WTC11 (cell line): ENCODE results near the gene ISG20. TPM values are rescaled to one million over a fixed set of nuclear protein-coding genes. Genes with fewer than 3 reads are reported as not detected.
"Not testable (repeated sequence)": the region's sequence is repeated elsewhere in the genome, so short reads cannot be mapped to it uniquely, and the experiment has no call there.

Source experiments
- ATAC-seq: fragments of 200-7000 bp; cut with Tn5 transposase; 2 replicates; pipeline ENCODE4 v1.10.0; 2021; ENCODE audit warnings: mild to moderate bottlenecking, moderate library complexity
- CTCF ChIA-PET: fragments of 300-600 bp; sonication (Branson Sonifier 250); formaldehyde crosslinking; loops from one replicate; lab custom pipeline; 2021; ENCODE audit warnings: antibody characterized with exemption; lab: Charles Lee
- POLR2A ChIA-PET: fragments of 350-600 bp; sonication (Branson Sonifier 250); formaldehyde crosslinking; loops from one replicate; lab custom pipeline; 2021; ENCODE audit warnings: antibody characterized with exemption; lab: Charles Lee
- DNase-seq: peaks from one replicate; pipeline ENCODE4 v3.0.0; 2021; ENCODE audit warnings: low spot score
- H3K27ac Mint-ChIP-seq: 2 replicates; pipeline ENCODE4 v1.8.0; 2021; ENCODE audit warnings: mixed read lengths
- H3K27me3 Mint-ChIP-seq: 2 replicates; pipeline ENCODE4 v1.8.0; 2021; ENCODE audit warnings: low read depth, mild to moderate bottlenecking, moderate library complexity, mixed read lengths
- H3K36me3 Mint-ChIP-seq: 2 replicates; pipeline ENCODE4 v1.8.0; 2021; ENCODE audit warnings: mixed read lengths
- H3K4me1 Mint-ChIP-seq: 2 replicates; pipeline ENCODE4 v1.8.0; 2022; ENCODE audit warnings: mixed read lengths
- H3K4me3 Mint-ChIP-seq: 2 replicates; pipeline ENCODE4 v1.8.0; 2021; ENCODE audit warnings: mild to moderate bottlenecking, moderate library complexity, mixed read lengths
- H3K9me3 Mint-ChIP-seq: 2 replicates; pipeline ENCODE4 v1.8.0; 2021; ENCODE audit warnings: mixed read lengths
- FOXK1 ChIP-seq: sonication (generic); formaldehyde crosslinking; IDR thresholded peaks from 2 replicates; pipeline ENCODE4 v1.8.0; 2022; ENCODE audit warnings: mild to moderate bottlenecking, moderate library complexity, missing genetic modification reagents
- FOXP1 ChIP-seq: sonication (generic); formaldehyde crosslinking; IDR thresholded peaks from 2 replicates; pipeline ENCODE4 v1.8.0; 2022; ENCODE audit warnings: missing genetic modification reagents, mild to moderate bottlenecking, moderate library complexity, borderline replicate concordance
- JUN ChIP-seq: sonication (generic); formaldehyde crosslinking; IDR thresholded peaks from 2 replicates; pipeline ENCODE4 v1.8.0; 2023; ENCODE audit warnings: mild to moderate bottlenecking, missing genetic modification reagents
- MYBL2 ChIP-seq: sonication (generic); formaldehyde crosslinking; IDR thresholded peaks from 2 replicates; pipeline ENCODE4 v1.8.1; 2023; ENCODE audit warnings: mild to moderate bottlenecking, moderate library complexity, missing genetic modification reagents
- NFATC4 ChIP-seq: fragments of 250-450 bp; sonication (Bioruptor Pico); IDR thresholded peaks from 2 replicates; pipeline ENCODE4 v1.9.0; 2021; ENCODE audit warnings: mild to moderate bottlenecking
- NFE2L1 ChIP-seq: sonication (generic); formaldehyde crosslinking; IDR thresholded peaks from 2 replicates; pipeline ENCODE4 v1.8.1; 2023; ENCODE audit warnings: missing genetic modification reagents
- NFYB ChIP-seq: sonication (generic); formaldehyde crosslinking; conservative IDR thresholded peaks from 2 replicates; pipeline ENCODE4 v1.8.0; 2022; ENCODE audit warnings: low read depth, missing genetic modification reagents
- NR2C2 ChIP-seq: sonication (generic); formaldehyde crosslinking; IDR thresholded peaks from 2 replicates; pipeline ENCODE4 v1.8.0; 2022; ENCODE audit warnings: mild to moderate bottlenecking, missing genetic modification reagents
- PRRX2 ChIP-seq: fragments of 250-450 bp; sonication (Bioruptor Pico); IDR thresholded peaks from 2 replicates; pipeline ENCODE4 v1.8.0; 2021; ENCODE audit warnings: mild to moderate bottlenecking
- SMAD3 ChIP-seq: sonication (generic); formaldehyde crosslinking; IDR thresholded peaks from 2 replicates; pipeline ENCODE4 v1.8.0; 2022; ENCODE audit warnings: missing genetic modification reagents, mild to moderate bottlenecking, borderline replicate concordance
- SOX15 ChIP-seq: fragments of 250-450 bp; sonication (Bioruptor Pico); IDR thresholded peaks from 2 replicates; pipeline ENCODE4 v1.9.0; 2021; ENCODE audit warnings: mild to moderate bottlenecking
- ZNF121 ChIP-seq: sonication (generic); formaldehyde crosslinking; IDR thresholded peaks from 2 replicates; pipeline ENCODE4 v1.8.0; 2023; ENCODE audit warnings: missing genetic modification reagents
- ZNF138 ChIP-seq: sonication (generic); formaldehyde crosslinking; conservative IDR thresholded peaks from 2 replicates; pipeline ENCODE4 v1.8.1; 2022; ENCODE audit warnings: mild to moderate bottlenecking, moderate library complexity, missing genetic modification reagents
- total RNA-seq: library from RNA; stranded (reverse); gene quantifications from 3 replicates; pipeline ENCODE4 v1.2.3, GENCODE V29; 2021
- TF ChIP-seq, protein P1 (sequence below): sonication (generic); formaldehyde crosslinking; IDR thresholded peaks from 2 replicates; pipeline ENCODE4 v1.8.0; 2023; ENCODE audit warnings: mild to moderate bottlenecking, missing genetic modification reagents
- TF ChIP-seq, protein P2 (sequence below): sonication (generic); formaldehyde crosslinking; IDR thresholded peaks from 2 replicates; pipeline ENCODE4 v1.8.0; 2022; ENCODE audit warnings: mild to moderate bottlenecking, missing genetic modification reagents
- TF ChIP-seq, protein P3 (sequence below): fragments of 250-450 bp; sonication (Bioruptor Pico); IDR thresholded peaks from 2 replicates; pipeline ENCODE4 v1.8.0; 2021; ENCODE audit warnings: mild to moderate bottlenecking
- TF ChIP-seq, protein P4 (sequence below): fragments of 250-450 bp; sonication (Bioruptor Pico); IDR thresholded peaks from 2 replicates; pipeline ENCODE4 v1.9.0; 2021; ENCODE audit warnings: moderate library complexity, mild to moderate bottlenecking, inconsistent platforms, borderline replicate concordance
- TF ChIP-seq, protein P5 (sequence below): sonication (generic); formaldehyde crosslinking; IDR thresholded peaks from 2 replicates; pipeline ENCODE4 v1.8.1; 2022; ENCODE audit warnings: mild to moderate bottlenecking, moderate library complexity, missing genetic modification reagents
- TF ChIP-seq, protein P6 (sequence below): sonication (generic); formaldehyde crosslinking; IDR thresholded peaks from 2 replicates; pipeline ENCODE4 v1.8.1; 2023; ENCODE audit warnings: mild to moderate bottlenecking, missing genetic modification reagents, moderate library complexity
- TF ChIP-seq, protein P7 (sequence below): sonication (generic); formaldehyde crosslinking; IDR thresholded peaks from 2 replicates; pipeline ENCODE4 v1.8.0; 2022; ENCODE audit warnings: mild to moderate bottlenecking, missing genetic modification reagents
- TF ChIP-seq, protein P8 (sequence below): sonication (generic); formaldehyde crosslinking; IDR thresholded peaks from 2 replicates; pipeline ENCODE4 v1.8.1; 2022; ENCODE audit warnings: low read depth, mild to moderate bottlenecking, moderate library complexity, missing genetic modification reagents, borderline replicate concordance

The ISG20 gene
- total RNA-seq, 1 experiment from 2014 or later: 5.6 TPM

DNA sequence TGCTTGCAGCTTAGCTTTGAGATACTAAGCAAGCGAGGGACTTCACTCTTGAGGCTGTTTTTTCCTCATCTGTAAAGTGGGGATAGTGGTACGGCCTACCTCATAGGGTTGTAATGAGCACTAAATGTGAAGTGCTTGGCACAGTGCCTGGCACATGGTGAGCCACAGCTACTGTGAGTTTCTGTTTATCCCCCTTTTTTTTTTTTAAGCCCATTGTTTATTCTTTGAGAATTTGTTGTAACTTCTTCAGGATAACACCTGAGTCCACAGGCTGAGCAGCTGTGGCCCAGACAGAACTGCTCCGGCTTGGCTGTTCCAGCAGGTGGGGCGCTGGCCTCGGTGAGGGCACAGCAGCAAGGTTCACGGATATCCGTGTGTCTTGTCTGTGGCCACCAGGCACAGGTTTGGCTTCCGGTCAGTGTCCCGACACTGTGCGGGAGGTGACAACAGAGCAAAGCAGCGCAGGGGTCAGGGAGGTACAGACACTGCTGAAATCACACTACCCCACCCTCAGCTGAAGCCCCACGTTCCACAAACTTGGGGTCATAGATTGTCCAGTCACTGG, 7.3 kb upstream of the ISG20 start (continued):
- TF ChIP-seq, protein P1, sequence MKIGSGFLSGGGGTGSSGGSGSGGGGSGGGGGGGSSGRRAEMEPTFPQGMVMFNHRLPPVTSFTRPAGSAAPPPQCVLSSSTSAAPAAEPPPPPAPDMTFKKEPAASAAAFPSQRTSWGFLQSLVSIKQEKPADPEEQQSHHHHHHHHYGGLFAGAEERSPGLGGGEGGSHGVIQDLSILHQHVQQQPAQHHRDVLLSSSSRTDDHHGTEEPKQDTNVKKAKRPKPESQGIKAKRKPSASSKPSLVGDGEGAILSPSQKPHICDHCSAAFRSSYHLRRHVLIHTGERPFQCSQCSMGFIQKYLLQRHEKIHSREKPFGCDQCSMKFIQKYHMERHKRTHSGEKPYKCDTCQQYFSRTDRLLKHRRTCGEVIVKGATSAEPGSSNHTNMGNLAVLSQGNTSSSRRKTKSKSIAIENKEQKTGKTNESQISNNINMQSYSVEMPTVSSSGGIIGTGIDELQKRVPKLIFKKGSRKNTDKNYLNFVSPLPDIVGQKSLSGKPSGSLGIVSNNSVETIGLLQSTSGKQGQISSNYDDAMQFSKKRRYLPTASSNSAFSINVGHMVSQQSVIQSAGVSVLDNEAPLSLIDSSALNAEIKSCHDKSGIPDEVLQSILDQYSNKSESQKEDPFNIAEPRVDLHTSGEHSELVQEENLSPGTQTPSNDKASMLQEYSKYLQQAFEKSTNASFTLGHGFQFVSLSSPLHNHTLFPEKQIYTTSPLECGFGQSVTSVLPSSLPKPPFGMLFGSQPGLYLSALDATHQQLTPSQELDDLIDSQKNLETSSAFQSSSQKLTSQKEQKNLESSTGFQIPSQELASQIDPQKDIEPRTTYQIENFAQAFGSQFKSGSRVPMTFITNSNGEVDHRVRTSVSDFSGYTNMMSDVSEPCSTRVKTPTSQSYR (CRISPR knock-in tag): no peak
- TF ChIP-seq, protein P2, sequence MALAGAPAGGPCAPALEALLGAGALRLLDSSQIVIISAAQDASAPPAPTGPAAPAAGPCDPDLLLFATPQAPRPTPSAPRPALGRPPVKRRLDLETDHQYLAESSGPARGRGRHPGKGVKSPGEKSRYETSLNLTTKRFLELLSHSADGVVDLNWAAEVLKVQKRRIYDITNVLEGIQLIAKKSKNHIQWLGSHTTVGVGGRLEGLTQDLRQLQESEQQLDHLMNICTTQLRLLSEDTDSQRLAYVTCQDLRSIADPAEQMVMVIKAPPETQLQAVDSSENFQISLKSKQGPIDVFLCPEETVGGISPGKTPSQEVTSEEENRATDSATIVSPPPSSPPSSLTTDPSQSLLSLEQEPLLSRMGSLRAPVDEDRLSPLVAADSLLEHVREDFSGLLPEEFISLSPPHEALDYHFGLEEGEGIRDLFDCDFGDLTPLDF (CRISPR knock-in tag): no peak
- TF ChIP-seq, protein P3, sequence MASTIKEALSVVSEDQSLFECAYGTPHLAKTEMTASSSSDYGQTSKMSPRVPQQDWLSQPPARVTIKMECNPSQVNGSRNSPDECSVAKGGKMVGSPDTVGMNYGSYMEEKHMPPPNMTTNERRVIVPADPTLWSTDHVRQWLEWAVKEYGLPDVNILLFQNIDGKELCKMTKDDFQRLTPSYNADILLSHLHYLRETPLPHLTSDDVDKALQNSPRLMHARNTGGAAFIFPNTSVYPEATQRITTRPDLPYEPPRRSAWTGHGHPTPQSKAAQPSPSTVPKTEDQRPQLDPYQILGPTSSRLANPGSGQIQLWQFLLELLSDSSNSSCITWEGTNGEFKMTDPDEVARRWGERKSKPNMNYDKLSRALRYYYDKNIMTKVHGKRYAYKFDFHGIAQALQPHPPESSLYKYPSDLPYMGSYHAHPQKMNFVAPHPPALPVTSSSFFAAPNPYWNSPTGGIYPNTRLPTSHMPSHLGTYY (CRISPR knock-in tag): no peak
- no peak for TF ChIP-seq PRRX2 (CRISPR knock-in tag)
- TF ChIP-seq NR2C2 (CRISPR knock-in tag): no peak
- TF ChIP-seq, protein P4, sequence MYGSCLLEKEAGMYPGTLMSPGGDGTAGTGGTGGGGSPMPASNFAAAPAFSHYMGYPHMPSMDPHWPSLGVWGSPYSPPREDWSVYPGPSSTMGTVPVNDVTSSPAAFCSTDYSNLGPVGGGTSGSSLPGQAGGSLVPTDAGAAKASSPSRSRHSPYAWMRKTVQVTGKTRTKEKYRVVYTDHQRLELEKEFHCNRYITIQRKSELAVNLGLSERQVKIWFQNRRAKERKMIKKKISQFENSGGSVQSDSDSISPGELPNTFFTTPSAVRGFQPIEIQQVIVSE (CRISPR knock-in tag): no peak
- no peak for TF ChIP-seq NFE2L1
- TF ChIP-seq, protein P5, sequence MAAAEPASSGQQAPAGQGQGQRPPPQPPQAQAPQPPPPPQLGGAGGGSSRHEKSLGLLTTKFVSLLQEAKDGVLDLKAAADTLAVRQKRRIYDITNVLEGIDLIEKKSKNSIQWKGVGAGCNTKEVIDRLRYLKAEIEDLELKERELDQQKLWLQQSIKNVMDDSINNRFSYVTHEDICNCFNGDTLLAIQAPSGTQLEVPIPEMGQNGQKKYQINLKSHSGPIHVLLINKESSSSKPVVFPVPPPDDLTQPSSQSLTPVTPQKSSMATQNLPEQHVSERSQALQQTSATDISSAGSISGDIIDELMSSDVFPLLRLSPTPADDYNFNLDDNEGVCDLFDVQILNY (CRISPR knock-in tag): no peak
- no peak for TF ChIP-seq MYBL2 (CRISPR knock-in tag)

DNA sequence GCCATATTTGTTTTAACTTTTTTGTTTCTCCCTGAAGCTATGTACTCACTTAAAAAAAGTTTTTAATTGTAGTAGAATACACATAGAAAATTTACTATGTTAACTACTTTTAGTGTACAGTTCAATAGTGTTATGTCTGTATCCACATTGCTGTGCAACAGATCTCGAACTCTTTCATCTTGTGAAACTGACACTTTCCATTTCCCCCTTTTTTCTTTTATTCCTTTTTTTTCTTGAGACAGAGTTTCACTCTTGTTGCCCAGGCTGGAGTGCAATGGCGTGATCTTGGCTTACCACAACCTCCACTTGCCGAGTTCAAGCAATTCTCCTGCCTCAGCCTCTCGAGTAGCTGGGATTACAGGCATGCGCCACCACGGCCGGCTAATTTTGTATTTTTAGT, 6.0 kb upstream of the ISG20 start:
- H3K4me3 Mint-ChIP-seq, DNase-seq, H3K27me3 Mint-ChIP-seq, POLR2A ChIA-PET, H3K9me3 Mint-ChIP-seq, CTCF ChIA-PET, ATAC-seq: not testable (repeated sequence)
- Mint-ChIP-seq H3K27ac (0 out of 2 replicates have a peak overlapping the region, but pooled peaks have one; percentile 12), H3K4me1 (peaks cover 35% of the 10 kb centered on the region), H3K36me3 (peaks cover 53% of the 10 kb centered on the region)

DNA sequence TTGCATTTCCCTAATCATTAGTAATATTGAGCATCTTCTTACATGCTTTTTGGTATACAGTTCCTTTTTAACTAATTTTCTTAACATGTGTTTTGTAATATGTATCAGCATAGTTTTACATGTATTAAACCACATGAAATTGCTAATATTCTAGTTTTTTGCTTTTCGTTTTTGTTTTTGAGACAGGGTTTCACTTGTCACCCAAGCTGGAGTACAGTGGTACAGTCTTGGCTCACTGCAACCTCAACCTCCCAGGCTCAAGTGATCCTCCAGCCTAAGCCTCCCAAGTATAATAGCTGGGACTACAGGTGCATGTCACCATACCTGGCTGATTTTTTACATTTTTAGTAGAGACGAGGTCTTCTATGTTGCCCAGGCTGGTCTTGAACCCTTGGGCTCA, 4.4 kb upstream of the ISG20 start:
- POLR2A ChIA-PET: no interaction called here
- DNase-seq (no peak), ATAC-seq (no peak)
- Mint-ChIP-seq H3K4me1 (peaks cover 40% of the 10 kb centered on the region), H3K36me3 (peaks cover 37% of the 10 kb centered on the region), H3K27ac (peak overlapping the region; percentile 27; the same call in 1 of the 2 replicates), H3K9me3 (no peaks in the 10 kb centered on the region), H3K27me3 (no peaks in the 10 kb centered on the region; the same call in 1 of the 2 replicates), H3K4me3 (no peak overlapping the region)
- CTCF ChIA-PET: no interaction called here
- TF ChIP-seq, protein P6, sequence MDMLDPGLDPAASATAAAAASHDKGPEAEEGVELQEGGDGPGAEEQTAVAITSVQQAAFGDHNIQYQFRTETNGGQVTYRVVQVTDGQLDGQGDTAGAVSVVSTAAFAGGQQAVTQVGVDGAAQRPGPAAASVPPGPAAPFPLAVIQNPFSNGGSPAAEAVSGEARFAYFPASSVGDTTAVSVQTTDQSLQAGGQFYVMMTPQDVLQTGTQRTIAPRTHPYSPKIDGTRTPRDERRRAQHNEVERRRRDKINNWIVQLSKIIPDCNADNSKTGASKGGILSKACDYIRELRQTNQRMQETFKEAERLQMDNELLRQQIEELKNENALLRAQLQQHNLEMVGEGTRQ (CRISPR knock-in tag): no peak
- TF ChIP-seq, protein P7, sequence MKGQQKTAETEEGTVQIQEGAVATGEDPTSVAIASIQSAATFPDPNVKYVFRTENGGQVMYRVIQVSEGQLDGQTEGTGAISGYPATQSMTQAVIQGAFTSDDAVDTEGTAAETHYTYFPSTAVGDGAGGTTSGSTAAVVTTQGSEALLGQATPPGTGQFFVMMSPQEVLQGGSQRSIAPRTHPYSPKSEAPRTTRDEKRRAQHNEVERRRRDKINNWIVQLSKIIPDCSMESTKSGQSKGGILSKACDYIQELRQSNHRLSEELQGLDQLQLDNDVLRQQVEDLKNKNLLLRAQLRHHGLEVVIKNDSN (CRISPR knock-in tag): no peak
- no peak for TF ChIP-seq PRRX2 (CRISPR knock-in tag)
- TF ChIP-seq NFYB (CRISPR knock-in tag): no peak
- no peak for TF ChIP-seq SOX15 (CRISPR knock-in tag)
- TF ChIP-seq, protein P1 (CRISPR knock-in tag): no peak
- TF ChIP-seq NFATC4 (CRISPR knock-in tag): no peak
- TF ChIP-seq, protein P8, sequence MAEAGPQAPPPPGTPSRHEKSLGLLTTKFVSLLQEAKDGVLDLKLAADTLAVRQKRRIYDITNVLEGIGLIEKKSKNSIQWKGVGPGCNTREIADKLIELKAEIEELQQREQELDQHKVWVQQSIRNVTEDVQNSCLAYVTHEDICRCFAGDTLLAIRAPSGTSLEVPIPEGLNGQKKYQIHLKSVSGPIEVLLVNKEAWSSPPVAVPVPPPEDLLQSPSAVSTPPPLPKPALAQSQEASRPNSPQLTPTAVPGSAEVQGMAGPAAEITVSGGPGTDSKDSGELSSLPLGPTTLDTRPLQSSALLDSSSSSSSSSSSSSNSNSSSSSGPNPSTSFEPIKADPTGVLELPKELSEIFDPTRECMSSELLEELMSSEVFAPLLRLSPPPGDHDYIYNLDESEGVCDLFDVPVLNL (CRISPR knock-in tag): no peak
- no peak for TF ChIP-seq FOXK1 (CRISPR knock-in tag)
- no peak for TF ChIP-seq FOXP1
- TF ChIP-seq SMAD3: no peak
- no peak for TF ChIP-seq ZNF121 (CRISPR knock-in tag)
- no peak for TF ChIP-seq JUN (CRISPR knock-in tag)
- no peak for TF ChIP-seq ZNF138 (CRISPR knock-in tag)
